Head of caudate nucleus (tissue), 42 donors: ENCODE measurements around the gene CYLD.
A peak's percentile ranks its signal among the peaks of the same experiment; 100 is the strongest.

Experiments used
- DNase-seq, 42 donors: peaks; one replicate each; pipeline versions ENCODE4 v3.0.0 to v3.0.0-alpha.2; 2020 to 2021; ENCODE audit warnings: mixed read lengths in 7 of 42
- intact Hi-C: fragments of 100-400 bp; cut with DNase I; formaldehyde crosslinking; loops from one replicate; pipeline ENCODE4 v1.15.0; 2022

Gene CYLD

DNA sequence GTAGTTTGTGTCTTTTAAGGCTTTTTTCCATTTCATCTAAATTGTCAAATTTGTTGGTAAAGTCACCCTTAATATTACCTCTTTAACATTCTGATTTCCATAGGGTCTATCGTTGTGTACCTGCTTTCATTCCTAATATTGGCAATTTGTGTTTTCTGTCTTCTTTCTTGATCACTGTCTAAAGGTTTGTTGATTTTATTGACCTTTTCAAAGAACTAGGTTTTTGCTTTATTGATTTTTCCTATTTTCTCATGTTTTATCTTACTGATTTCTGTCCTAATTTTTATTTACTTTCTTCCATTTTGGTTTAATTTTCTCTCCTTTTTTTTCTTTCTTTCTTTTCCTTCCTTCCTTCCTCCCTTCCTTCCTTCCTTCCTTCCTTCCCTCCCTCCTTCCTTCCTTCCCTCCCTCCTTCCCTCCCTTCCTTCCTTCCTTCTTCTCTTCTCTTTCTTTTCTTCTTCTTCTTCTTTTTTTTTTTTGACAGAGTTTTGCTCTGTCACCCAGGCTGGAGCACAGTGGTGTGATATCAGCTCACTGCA, 86.3 kb downstream of the CYLD start:
- DNase-seq: no peak
- intact Hi-C loops: no loop called here

DNA sequence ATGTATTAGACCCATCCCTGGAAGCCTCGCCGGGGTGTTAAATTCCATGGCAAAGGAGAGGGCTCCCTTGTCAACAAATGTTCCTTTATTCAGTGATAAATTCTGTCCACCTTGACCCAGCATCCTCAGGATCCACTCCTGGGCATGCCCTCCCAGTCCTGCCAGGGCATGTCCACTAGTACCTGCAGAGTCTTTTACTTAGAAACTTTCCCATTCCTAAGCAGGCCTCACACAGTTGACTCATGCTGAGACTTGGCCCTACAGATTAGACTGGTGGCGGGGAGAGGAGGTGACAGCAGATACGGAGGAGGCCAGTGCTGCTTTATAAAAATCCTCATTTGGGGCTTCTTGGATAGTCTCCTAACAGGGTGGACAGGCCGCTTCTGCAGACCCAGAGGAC, 88.8 kb downstream of the CYLD start:
- intact Hi-C loops: no loop called here
- DNase-seq: peak in 2 of 42 donors; percentile 32 to 36

GRCh38 chr16:50831751-50832150, 89.9 kb downstream of the CYLD start:
- DNase-seq: peak in 2 of 42 donors; percentile 18 to 37
- intact Hi-C loops: no loop called here

GRCh38 chr16:50833929-50834328, 92.0 kb downstream of the CYLD start:
- DNase-seq: peak in 2 of 42 donors; percentile 27 to 38

DNA sequence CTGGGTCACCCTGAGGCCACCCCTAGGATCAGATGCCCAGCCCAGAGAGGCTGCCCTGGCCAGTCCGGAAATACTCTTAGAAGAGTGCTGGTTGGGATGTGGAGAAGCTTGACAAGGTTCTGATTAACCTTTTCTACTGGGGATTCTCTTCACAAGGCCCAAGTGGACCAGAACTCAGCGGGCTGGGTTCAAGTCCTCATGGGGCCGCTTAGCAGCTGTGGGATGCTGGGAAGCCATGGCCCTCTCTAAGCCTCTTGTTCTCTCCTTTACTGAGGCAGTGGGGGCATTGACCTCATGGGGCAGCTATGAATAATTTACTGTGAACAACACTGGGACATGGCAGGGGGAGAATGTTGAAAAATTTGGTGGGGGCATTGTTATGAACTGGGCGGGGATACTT, 92.8 kb downstream of the CYLD start:
- intact Hi-C loops: no loop called here
- DNase-seq: peak in 2 of 42 donors; percentile 22 to 30

More at GRCh38 chr16:50833929-50834328, 92.0 kb downstream of the CYLD start:
- intact Hi-C loops: no loop called here

- DNase-seq: peak in 38 of 42 donors; percentile 22 to 82 (median 48)
- intact Hi-C loops: no loop called here
These were observed 93.6 kb downstream of the CYLD start for GRCh38 chr16:50835358-50836060.

DNA sequence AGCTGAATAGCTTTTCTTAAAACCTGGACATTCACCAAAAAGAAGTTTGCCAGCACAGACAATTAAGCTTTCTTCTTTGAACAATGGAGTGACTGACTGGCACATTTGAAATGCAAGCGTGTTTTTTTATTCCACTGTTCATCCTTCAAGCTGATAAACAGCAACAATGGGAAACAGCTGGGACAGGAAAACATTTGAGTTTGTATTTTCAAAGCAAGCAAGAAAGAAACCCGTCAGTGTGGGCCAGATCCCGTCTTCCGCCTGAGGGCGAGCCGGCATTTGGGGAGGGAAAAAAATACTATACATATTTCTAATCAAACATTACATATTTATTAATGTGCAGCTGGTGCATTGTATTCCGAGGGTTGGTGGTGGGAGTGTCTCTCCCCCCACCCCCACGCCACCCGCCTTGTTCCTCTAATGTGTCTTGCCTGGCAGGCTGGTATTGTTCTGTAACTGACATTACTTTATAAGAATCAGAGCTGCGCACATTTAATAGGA, 94.3 kb downstream of the CYLD start:
- intact Hi-C loops: no loop called here
- peak; percentile 27 to 86 (median 60) for DNase-seq

- intact Hi-C loops: no loop called here
- peak in 2 of 42 donors; percentile 33 to 43 for DNase-seq
These were observed 95.4 kb downstream of the CYLD start for GRCh38 chr16:50837324-50837723.

DNA sequence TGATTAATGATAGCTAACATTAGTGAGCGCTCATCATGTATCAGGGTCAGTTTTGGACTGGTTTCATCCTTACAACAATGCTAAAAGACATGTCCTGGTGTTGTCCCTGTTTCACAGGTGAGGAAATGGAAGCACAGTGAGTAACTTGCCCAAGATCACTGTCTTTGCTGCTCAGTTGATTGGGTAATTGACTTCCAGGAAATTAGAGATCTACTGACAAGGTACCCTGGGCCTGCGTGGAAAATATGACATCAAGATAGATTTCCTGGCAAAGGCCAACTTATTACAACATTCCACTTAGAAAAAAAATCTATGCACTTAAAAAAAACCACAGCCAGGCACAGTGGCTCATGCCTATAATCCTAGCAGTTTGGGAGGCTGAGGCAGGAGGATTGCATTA, 96.3 kb downstream of the CYLD start:
- peak in 2 of 42 donors; percentile 21 to 33 for DNase-seq
- intact Hi-C loops: no loop called here

GRCh38 chr16:50838885-50839284, 97.0 kb downstream of the CYLD start:
- intact Hi-C loops: no loop called here
- peak in 2 of 42 donors; percentile 26 to 39 for DNase-seq

DNA sequence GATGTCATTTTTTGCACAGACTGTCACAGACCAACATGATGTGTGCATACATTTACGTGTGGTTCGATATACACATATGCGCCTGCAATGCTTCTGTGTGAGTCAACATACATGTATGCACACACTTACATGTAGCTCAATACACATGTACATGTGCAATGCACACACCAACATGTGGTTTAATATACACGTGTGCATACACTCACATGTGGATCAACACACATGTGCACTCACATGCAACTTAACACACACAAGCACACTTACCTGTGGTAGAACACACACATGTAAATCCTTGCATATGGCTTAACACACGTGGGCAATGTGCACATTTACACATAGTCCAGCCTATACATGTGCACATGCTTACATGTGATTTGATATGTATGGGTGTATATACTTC, 97.5 kb downstream of the CYLD start:
- peak in 2 of 42 donors; percentile 16 to 28 for DNase-seq
- intact Hi-C loops: no loop called here

- peak in 3 of 42 donors; percentile 45 to 59 (median 47) for DNase-seq
- intact Hi-C loops: no loop called here
These were observed 98.2 kb downstream of the CYLD start for GRCh38 chr16:50839920-50840729.

DNA sequence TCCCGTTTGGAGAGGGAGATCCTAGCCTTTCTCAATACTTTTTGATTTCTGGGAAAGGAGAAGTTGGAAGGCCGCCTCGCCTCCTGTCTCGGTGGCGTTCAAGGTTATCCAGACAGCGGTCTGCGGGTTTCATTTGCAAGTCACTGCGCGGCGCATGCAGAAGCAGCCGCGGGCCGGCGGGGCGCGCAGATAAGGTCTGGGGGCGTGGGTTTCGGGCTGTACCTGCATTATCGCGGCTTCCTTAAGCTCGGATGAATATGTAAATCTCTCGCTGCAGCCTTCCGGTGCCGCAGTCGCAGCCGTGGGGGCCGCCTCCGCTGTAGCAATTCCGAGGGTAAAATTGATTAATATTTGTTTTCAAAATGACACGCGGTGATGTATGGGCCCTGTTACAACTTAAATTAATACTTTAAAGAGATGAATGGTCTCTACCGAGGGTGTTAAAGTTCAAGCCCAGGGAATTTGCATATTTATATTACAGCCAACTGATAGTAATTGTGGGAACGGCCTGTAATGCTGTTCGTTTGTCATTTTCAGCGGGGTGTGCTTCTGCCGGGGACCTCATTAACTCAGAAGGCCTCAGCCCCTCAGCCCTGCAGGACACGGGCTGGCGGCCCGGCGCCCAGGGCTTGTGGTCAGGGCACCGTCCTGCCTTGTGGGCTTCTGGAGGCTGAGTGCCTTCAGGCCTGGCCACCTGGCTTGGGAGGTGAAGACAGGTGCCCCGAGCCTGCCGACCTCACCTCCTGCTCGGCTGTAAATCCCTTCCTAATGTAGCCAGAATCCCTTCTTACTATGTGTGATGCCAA, 99.4 kb downstream of the CYLD start:
- intact Hi-C loops: no loop called here
- peak in 16 of 42 donors; percentile 16 to 58 (median 32) for DNase-seq

DNA sequence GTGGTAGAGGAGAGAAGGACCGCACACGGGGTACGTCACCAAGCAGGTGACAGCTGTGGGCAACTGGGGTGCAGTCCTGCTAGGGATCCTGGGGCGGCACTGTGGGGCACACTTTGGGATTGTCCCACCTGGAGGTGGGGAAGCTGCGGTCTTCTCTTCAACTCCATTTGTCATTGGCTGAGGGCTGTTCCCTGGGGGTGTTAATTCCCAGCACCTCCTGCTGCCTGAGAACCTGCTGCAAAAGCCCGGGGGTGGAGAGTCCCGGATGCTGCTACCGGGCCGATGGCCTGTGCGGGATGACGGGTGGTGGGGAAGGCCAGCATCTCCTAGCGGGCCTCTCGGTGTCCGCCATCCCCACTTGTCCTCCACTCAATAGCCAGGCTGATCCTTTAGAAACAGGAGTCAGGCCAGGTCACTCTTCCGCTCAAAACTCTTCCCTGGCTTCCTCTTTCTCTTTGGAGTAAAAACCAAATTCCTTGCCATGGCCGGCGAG, 100.2 kb downstream of the CYLD start:
- peak in 1 of 42 donors; percentile 37 for DNase-seq
- intact Hi-C loops: no loop called here

DNA sequence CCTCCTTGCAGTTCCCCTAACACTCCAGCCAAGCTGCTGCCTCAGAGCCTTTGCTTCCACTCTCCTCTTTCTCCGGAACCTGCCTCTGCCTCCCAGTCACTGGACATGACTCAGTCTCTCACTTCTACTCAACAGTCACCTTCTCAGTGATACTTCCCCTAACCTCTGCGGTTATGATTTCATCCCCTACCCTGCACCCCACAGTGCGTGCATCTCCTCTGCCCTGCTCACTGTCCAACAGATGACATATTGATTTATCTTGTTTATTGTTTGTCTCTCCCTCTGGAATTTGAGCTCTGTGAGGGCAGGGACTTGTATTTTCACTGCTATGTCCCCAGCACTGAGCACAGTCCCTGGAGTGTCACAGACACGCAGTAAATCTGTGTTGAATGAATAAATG, 100.7 kb downstream of the CYLD start:
- intact Hi-C loops: no loop called here
- peak in 1 of 42 donors; percentile 41 for DNase-seq

DNA sequence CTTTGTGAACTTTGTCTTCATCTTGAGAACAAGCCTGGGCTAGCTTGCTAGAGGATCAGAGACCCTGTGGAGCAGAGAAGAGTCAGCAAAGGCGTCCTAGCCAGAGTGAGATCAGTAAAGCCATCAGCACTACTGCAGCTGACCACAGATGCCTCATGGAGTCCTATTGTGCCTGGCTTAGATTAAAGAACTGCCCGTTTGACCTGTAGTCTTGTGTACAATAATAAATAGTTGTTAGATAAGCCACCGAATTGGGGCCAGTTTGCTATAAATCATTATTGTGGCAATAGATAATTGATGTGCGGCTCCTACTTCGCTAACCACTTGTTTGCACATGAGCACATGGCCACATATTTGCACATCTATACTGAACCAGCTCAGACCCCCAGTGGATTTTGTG, 103.0 kb downstream of the CYLD start:
- intact Hi-C loops: no loop called here
- DNase-seq: peak in 1 of 42 donors; percentile 25

GRCh38 chr16:50845296-50845695, 103.4 kb downstream of the CYLD start:
- intact Hi-C loops: no loop called here
- DNase-seq: peak in 1 of 42 donors; percentile 32

DNA sequence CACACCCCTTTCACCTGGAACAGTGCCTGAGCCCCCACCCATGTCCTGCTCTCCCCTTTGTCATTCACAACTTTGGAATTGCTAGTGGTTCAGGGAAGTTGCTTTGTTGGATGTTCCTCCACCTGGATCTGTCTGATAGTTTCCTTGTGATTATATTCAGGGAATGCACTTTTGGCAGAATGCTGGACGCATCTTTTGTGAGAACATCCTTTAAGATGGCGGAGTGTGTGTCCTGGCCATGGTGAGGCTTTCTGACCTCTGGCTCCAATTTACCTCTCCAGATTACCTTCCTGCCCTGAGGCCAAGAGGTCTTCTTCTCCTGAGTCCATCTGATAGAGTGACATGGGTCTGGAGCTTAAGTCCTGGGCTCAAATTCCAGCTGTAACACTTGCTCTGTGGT, 104.6 kb downstream of the CYLD start:
- DNase-seq: peak in 1 of 42 donors; percentile 27
- intact Hi-C loops: no loop called here

- intact Hi-C loops: no loop called here
- no peak for DNase-seq
These were observed 105.3 kb downstream of the CYLD start for GRCh38 chr16:50847166-50847565.
